HepG2 (cell line): ENCODE measurements around the gene PPP2R5E. TPM values are rescaled to one million over a fixed set of nuclear protein-coding genes. Genes with fewer than 3 reads are reported as not detected.

Experiments used
- ATAC-seq: fragments of 200-7000 bp; cut with Tn5 transposase; 3 replicates; pipeline ENCODE4 v1.9.1; 2020; ENCODE audit warnings: mild to moderate bottlenecking, moderate library complexity
- BruUV-seq: library from RNA; stranded (reverse); fragments of 400-500 nt; replicated peaks from 2 replicates; lab custom pipeline; 2021; lab: Mats Ljungman, UMichigan
- CTCF ChIA-PET: fragments of 300-600 bp; formaldehyde crosslinking; extraction: SDS; loops from one replicate; lab custom pipeline; 2021; ENCODE audit warnings: low total read pairs, inconsistent platforms, low intra/inter-chr PET ratio; lab: Yijun Ruan, JAX
- POLR2A ChIA-PET: fragments of 350-600 bp; sonication (Branson Sonifier 250); formaldehyde crosslinking; loops from one replicate; lab custom pipeline; 2020; ENCODE audit warnings: antibody characterized with exemption, inconsistent platforms; lab: Yijun Ruan, JAX
- DNase-seq: peaks from one replicate; pipeline ENCODE4 v3.0.0-alpha.2; 2015; ENCODE audit warnings: low spot score
- FAIRE-seq: peaks from 3 replicates; lab custom pipeline; 2011; peaks lifted over from hg19 to GRCh38; lab: Jason Lieb, UNC
- H2AFZ ChIP-seq: one replicate; pipeline ENCODE4 v1.6.1; 2011; ENCODE audit warnings: low read length, inconsistent platforms
- H3K27ac ChIP-seq: fragments of 300-600 bp; 3 replicates; pipeline ENCODE4 v1.8.0; 2011; ENCODE audit warnings: mixed run types, mild to moderate bottlenecking, mixed read lengths, low read length, inconsistent platforms; ENCODE audit not compliant: insufficient read depth; ENCODE audit errors: extremely low read length
- H3K27me3 ChIP-seq, 2 experiments: fragments of 200-600 bp in 1 of 2; 2 replicates in 1 of 2; 3 replicates in 1 of 2; pipeline versions ENCODE4 v1.6.0 to v1.8.0; 2011; ENCODE audit warnings: low read length in 2 of 2, mild to moderate bottlenecking in 2 of 2, moderate library complexity in 2 of 2, inconsistent platforms in 1 of 2; ENCODE audit not compliant: insufficient read depth in 2 of 2, control insufficient read depth in 1 of 2
- H3K36me3 ChIP-seq, 2 experiments: fragments of 200-600 bp in 1 of 2; replicated peaks in 1 of 2; 2 replicates in 1 of 2; 3 replicates in 1 of 2; pipeline versions ENCODE4 v1.5.1 to v1.8.0; 2011; ENCODE audit warnings: low read length in 2 of 2, inconsistent platforms in 1 of 2; ENCODE audit not compliant: insufficient read depth in 2 of 2, control insufficient read depth in 1 of 2
- H3K4me1 ChIP-seq: 2 replicates; pipeline ENCODE4 v1.5.1; 2012; ENCODE audit warnings: low read length, inconsistent platforms; ENCODE audit not compliant: insufficient read depth
- H3K4me2 ChIP-seq: 2 replicates; pipeline ENCODE4 v1.6.0; 2011; ENCODE audit warnings: low read depth, low read length, inconsistent platforms
- H3K4me3 ChIP-seq, 3 experiments: fragments of 200-600 bp in 1 of 3; sonication (generic), shearing (Covaris generic) in 1 of 3; replicated peaks in 1 of 3; 2 replicates each; pipeline ENCODE4 v1.5.1; 2011 to 2016; ENCODE audit warnings: low read length in 3 of 3, inconsistent platforms in 2 of 3, low read depth in 2 of 3, mild to moderate bottlenecking in 2 of 3, control low read depth in 1 of 3, mixed read lengths in 1 of 3; ENCODE audit not compliant: insufficient read depth in 1 of 3
- H3K79me2 ChIP-seq: one replicate; pipeline ENCODE4 v1.6.1; 2011; ENCODE audit warnings: low read length, inconsistent platforms; ENCODE audit not compliant: insufficient read depth
- H3K9ac ChIP-seq: 2 replicates; pipeline ENCODE4 v1.6.0; 2011; ENCODE audit warnings: mild to moderate bottlenecking, low read depth, low read length, inconsistent platforms; ENCODE audit not compliant: insufficient read depth
- H3K9me3 ChIP-seq: 2 replicates; pipeline ENCODE4 v1.5.1; 2012; ENCODE audit warnings: mild to moderate bottlenecking, low read length
- H4K20me1 ChIP-seq: 2 replicates; pipeline ENCODE4 v1.6.0; 2011; ENCODE audit warnings: inconsistent platforms, mild to moderate bottlenecking, low read length, moderate library complexity; ENCODE audit not compliant: insufficient read depth
- HNRNPH1 ChIP-seq: fragments of 200-400 bp; formaldehyde crosslinking; optimal IDR thresholded peaks from 2 replicates; pipeline ENCODE3; 2017; ENCODE audit warnings: mild to moderate bottlenecking, low read depth, low read length
- ZBTB2 ChIP-seq: sonication (generic); formaldehyde crosslinking; IDR thresholded peaks from 2 replicates; pipeline ENCODE4 v1.8.0; 2022; ENCODE audit warnings: low read depth, missing genetic modification reagents
- ZBTB33 ChIP-seq: sonication (generic); formaldehyde crosslinking; IDR thresholded peaks from 2 replicates; pipeline ENCODE4 v1.4.0; 2020; ENCODE audit warnings: missing genetic modification reagents
- ZNF281 ChIP-seq: sonication (generic); formaldehyde crosslinking; IDR thresholded peaks from 2 replicates; pipeline ENCODE4 v1.4.0; 2020; ENCODE audit warnings: missing genetic modification reagents, borderline replicate concordance
- ZNF704 ChIP-seq: sonication (generic); formaldehyde crosslinking; IDR thresholded peaks from 2 replicates; pipeline ENCODE4 v1.8.1; 2023; ENCODE audit warnings: mild to moderate bottlenecking, inconsistent platforms, moderate library complexity, missing genetic modification reagents, borderline replicate concordance
- WGBS: methylation state at CpG from one replicate; pipeline ENCODE4 v1.1.6; 2017; ENCODE audit warnings: low lambda C conversion rate; 5-methylcytosine and 5-hydroxymethylcytosine counted together
- in situ Hi-C: cut with HindIII; loops from 2 replicates; pipeline ENCODE4 v1.10.0; 2017; ENCODE audit warnings: low pct_unique_long_range_greater_than_20kb; ENCODE audit not compliant: extremely low pct_ligation_motif_present
- intact Hi-C: fragments of 100-400 bp; cut with micrococcal nuclease; formaldehyde crosslinking; loops from one replicate; pipeline ENCODE4 v1.10.0; 2022; ENCODE audit not compliant: unreplicated experiment
- polyA plus RNA-seq, 8 experiments: library from polyadenylated mRNA; depleted of rRNA in 3 of 8; stranded (reverse) in 7 of 8; unstranded in 1 of 8; fragments of >200 nt; fragmentation: Illumina TruSeq in 4 of 8; extraction: Trizol in 4 of 8; gene quantifications; 2 replicates each; pipeline versions ENCODE4 v1.2.1 to v1.2.3, GENCODE V29; 2011 to 2016; ENCODE audit warnings: low read depth in 4 of 8, missing spikeins in 1 of 8, mixed read lengths in 1 of 8; ENCODE audit not compliant: insufficient read depth in 1 of 8
- total RNA-seq, 5 experiments: library from RNA; depleted of rRNA; stranded (reverse); fragments of >200 nt; fragmentation: Illumina TruSeq; extraction: Trizol; gene quantifications; 2 replicates each; pipeline ENCODE4 v1.2.3, GENCODE V29; 2016; ENCODE audit warnings: low read depth in 1 of 5
- TF ChIP-seq, protein P1 (sequence below): IDR thresholded peaks from 2 replicates; pipeline ENCODE4 v1.4.0; 2020; ENCODE audit warnings: mild to moderate bottlenecking, missing genetic modification reagents
- TF ChIP-seq, protein P2 (sequence below): IDR thresholded peaks from 2 replicates; pipeline ENCODE4 v1.6.1; 2012; ENCODE audit warnings: low read length, improper control_type of control experiment

Gene PPP2R5E
- total and polyA plus RNA-seq, 2 of the 13 experiments (the other 11 are each of a cell fraction or from before 2014, with no cell fraction given): 8.9 to 11.0 TPM

- WGBS: 52% methylated on average over 4 of the region's 4 CpGs
- intact Hi-C loops (loop anchor here (2.0 kb wide), 1 partner anchor 85 kb away; the partner anchor contains the start of gene PPP2R5E), in situ Hi-C loops (no loop called here)
- H4K20me1 ChIP-seq: no peaks in the 10 kb centered on the region
- FAIRE-seq: peak; percentile 54
- no peaks in the 10 kb centered on the region for H3K9me3 ChIP-seq
- ChIA-PET POLR2A (interaction anchor here (0.9 kb wide), 1 partner anchor 86 kb away, joined by 4 read pairs; the partner anchor contains the start of gene PPP2R5E), CTCF (no interaction called here)
- no peak overlapping the region for H2AFZ ChIP-seq
- no peak overlapping the region for H3K9ac ChIP-seq
- H3K27me3 ChIP-seq: no peaks in the 10 kb centered on the region
- H3K4me2 ChIP-seq: no peak overlapping the region
- peaks cover 0 to 12% of the 10 kb centered on the region in 2 experiments; a peak in 3 of 5 replicates for H3K36me3 ChIP-seq
- peak; percentile 90 for ATAC-seq
- no peak overlapping the region for H3K4me3 ChIP-seq
- peak; percentile 60 for DNase-seq
- H3K27ac ChIP-seq: peak overlapping the region; percentile 15
- BruUV-seq: no TSS peak
- H3K4me1 ChIP-seq: peaks cover 18% of the 10 kb centered on the region
- peaks cover 22% of the 10 kb centered on the region for H3K79me2 ChIP-seq
- no peak for TF ChIP-seq ZNF281 (CRISPR knock-in tag)
- no peak for TF ChIP-seq ZNF704 (CRISPR knock-in tag)
- no peak for TF ChIP-seq HNRNPH1
- TF ChIP-seq, protein P1, sequence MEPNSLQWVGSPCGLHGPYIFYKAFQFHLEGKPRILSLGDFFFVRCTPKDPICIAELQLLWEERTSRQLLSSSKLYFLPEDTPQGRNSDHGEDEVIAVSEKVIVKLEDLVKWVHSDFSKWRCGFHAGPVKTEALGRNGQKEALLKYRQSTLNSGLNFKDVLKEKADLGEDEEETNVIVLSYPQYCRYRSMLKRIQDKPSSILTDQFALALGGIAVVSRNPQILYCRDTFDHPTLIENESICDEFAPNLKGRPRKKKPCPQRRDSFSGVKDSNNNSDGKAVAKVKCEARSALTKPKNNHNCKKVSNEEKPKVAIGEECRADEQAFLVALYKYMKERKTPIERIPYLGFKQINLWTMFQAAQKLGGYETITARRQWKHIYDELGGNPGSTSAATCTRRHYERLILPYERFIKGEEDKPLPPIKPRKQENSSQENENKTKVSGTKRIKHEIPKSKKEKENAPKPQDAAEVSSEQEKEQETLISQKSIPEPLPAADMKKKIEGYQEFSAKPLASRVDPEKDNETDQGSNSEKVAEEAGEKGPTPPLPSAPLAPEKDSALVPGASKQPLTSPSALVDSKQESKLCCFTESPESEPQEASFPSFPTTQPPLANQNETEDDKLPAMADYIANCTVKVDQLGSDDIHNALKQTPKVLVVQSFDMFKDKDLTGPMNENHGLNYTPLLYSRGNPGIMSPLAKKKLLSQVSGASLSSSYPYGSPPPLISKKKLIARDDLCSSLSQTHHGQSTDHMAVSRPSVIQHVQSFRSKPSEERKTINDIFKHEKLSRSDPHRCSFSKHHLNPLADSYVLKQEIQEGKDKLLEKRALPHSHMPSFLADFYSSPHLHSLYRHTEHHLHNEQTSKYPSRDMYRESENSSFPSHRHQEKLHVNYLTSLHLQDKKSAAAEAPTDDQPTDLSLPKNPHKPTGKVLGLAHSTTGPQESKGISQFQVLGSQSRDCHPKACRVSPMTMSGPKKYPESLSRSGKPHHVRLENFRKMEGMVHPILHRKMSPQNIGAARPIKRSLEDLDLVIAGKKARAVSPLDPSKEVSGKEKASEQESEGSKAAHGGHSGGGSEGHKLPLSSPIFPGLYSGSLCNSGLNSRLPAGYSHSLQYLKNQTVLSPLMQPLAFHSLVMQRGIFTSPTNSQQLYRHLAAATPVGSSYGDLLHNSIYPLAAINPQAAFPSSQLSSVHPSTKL (CRISPR knock-in tag): peak; percentile 91
- TF ChIP-seq ZBTB2 (CRISPR knock-in tag): no peak
- peak; percentile 64; the same call in 1 of the 2 replicates for TF ChIP-seq ZBTB33 (CRISPR knock-in tag)
- TF ChIP-seq, protein P2, sequence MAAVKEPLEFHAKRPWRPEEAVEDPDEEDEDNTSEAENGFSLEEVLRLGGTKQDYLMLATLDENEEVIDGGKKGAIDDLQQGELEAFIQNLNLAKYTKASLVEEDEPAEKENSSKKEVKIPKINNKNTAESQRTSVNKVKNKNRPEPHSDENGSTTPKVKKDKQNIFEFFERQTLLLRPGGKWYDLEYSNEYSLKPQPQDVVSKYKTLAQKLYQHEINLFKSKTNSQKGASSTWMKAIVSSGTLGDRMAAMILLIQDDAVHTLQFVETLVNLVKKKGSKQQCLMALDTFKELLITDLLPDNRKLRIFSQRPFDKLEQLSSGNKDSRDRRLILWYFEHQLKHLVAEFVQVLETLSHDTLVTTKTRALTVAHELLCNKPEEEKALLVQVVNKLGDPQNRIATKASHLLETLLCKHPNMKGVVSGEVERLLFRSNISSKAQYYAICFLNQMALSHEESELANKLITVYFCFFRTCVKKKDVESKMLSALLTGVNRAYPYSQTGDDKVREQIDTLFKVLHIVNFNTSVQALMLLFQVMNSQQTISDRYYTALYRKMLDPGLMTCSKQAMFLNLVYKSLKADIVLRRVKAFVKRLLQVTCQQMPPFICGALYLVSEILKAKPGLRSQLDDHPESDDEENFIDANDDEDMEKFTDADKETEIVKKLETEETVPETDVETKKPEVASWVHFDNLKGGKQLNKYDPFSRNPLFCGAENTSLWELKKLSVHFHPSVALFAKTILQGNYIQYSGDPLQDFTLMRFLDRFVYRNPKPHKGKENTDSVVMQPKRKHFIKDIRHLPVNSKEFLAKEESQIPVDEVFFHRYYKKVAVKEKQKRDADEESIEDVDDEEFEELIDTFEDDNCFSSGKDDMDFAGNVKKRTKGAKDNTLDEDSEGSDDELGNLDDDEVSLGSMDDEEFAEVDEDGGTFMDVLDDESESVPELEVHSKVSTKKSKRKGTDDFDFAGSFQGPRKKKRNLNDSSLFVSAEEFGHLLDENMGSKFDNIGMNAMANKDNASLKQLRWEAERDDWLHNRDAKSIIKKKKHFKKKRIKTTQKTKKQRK: no peak
These were observed 85.7 kb downstream of the PPP2R5E start for GRCh38 chr14:63457498-63457897.
